Measurements from ENCODE around the gene THRB.

The THRB gene

GRCh38 chr3:24224666-24225384, 269.8 kb downstream of the THRB start:
- DNase-seq (ENCODE audit: low read depth): no peak

GRCh38 chr3:24222165-24222805, 272.4 kb downstream of the THRB start:
- no peak for DNase-seq (ENCODE audit: low read depth)

GRCh38 chr3:24220859-24221657, 273.6 kb downstream of the THRB start:
- DNase-seq (ENCODE audit: low read depth): no peak

- no peak for DNase-seq (ENCODE audit: low read depth)
These were observed 279.1 kb downstream of the THRB start for GRCh38 chr3:24215502-24215901.

- DNase-seq (ENCODE audit: low read depth): no peak
These were observed 283.3 kb downstream of the THRB start for GRCh38 chr3:24211381-24211780.

- no peak for DNase-seq (ENCODE audit: low read depth)
These were observed 292.6 kb downstream of the THRB start for GRCh38 chr3:24202071-24202470.

GRCh38 chr3:24201301-24201700, 293.3 kb downstream of the THRB start:
- no peak for DNase-seq (ENCODE audit: low read depth)

- DNase-seq (ENCODE audit: low read depth): no peak
These were observed 294.8 kb downstream of the THRB start for GRCh38 chr3:24199775-24200247.

GRCh38 chr3:24199300-24199699, 295.4 kb downstream of the THRB start:
- DNase-seq (ENCODE audit: low read depth): no peak

- DNase-seq (ENCODE audit: low read depth): no peak
These were observed 295.9 kb downstream of the THRB start for GRCh38 chr3:24198728-24199127.

- no peak for DNase-seq (ENCODE audit: low read depth)
These were observed 296.8 kb downstream of the THRB start for GRCh38 chr3:24197809-24198208.

- DNase-seq (ENCODE audit: low read depth): no peak
These were observed 298.1 kb downstream of the THRB start for GRCh38 chr3:24196526-24196925.

- no peak for DNase-seq (ENCODE audit: low read depth)
These were observed 299.0 kb downstream of the THRB start for GRCh38 chr3:24195504-24196230.

- no peak for DNase-seq (ENCODE audit: low read depth)
These were observed 302.1 kb downstream of the THRB start for GRCh38 chr3:24192469-24193056.

GRCh38 chr3:24191801-24192403, 302.7 kb downstream of the THRB start:
- DNase-seq (ENCODE audit: low read depth): no peak

GRCh38 chr3:24190256-24190655, 304.4 kb downstream of the THRB start:
- DNase-seq (ENCODE audit: low read depth): no peak

- no peak for DNase-seq (ENCODE audit: low read depth)
These were observed 308.8 kb downstream of the THRB start for GRCh38 chr3:24185738-24186384.

- DNase-seq (ENCODE audit: low read depth): no peak
These were observed 310.0 kb downstream of the THRB start for GRCh38 chr3:24184528-24185176.

- no peak for DNase-seq (ENCODE audit: low read depth)
These were observed 311.9 kb downstream of the THRB start for GRCh38 chr3:24182756-24183155.

- DNase-seq (ENCODE audit: low read depth): no peak
These were observed 313.4 kb downstream of the THRB start for GRCh38 chr3:24181256-24181655.

Data from activated gamma-delta T cell treated with anti-CD3 and anti-CD28 coated beads, Interleukin-2, amount 50 U/mL, for 16 hours (primary cell).